Common myeloid progenitor, CD34-positive (primary cell): ENCODE results near the gene EPHA5.

Experiments
- CTCF ChIA-PET: fragments of 350-600 bp; sonication (Branson Sonifier 250); formaldehyde crosslinking; loops from one replicate; lab custom pipeline; 2021; ENCODE audit warnings: antibody characterized with exemption; lab: Charles Lee
- POLR2A ChIA-PET: fragments of 350-600 bp; sonication (Branson Sonifier 250); formaldehyde crosslinking; loops from one replicate; lab custom pipeline; 2021; ENCODE audit warnings: antibody characterized with exemption; lab: Charles Lee
- DNase-seq, 3 donors: peaks; one replicate each; pipeline versions ENCODE4 v3.0.0 to v3.0.0-alpha.2; 2013
- H3K27ac ChIP-seq, 2 experiments: 1 replicate in 1 of 2; 2 replicates in 1 of 2; pipeline ENCODE4 v1.7.0; 2013; ENCODE audit warnings: inconsistent platforms in 2 of 2, low read length in 2 of 2, mild to moderate bottlenecking in 2 of 2, low read depth in 1 of 2, moderate library complexity in 1 of 2; ENCODE audit not compliant: severe bottlenecking in 2 of 2, insufficient read depth in 1 of 2, poor library complexity in 1 of 2
- H3K27me3 ChIP-seq, 5 experiments: replicated peaks in 2 of 5; 1 replicate in 3 of 5; 2 replicates in 2 of 5; pipeline versions ENCODE4 v1.6.1 to v1.7.0; 2013; ENCODE audit warnings: low read length in 4 of 5, mild to moderate bottlenecking in 2 of 5, moderate library complexity in 2 of 5, inconsistent platforms in 1 of 5; ENCODE audit not compliant: insufficient read depth in 5 of 5, control insufficient read depth in 4 of 5
- H3K36me3 ChIP-seq, 4 experiments: 1 replicate in 2 of 4; 2 replicates in 2 of 4; pipeline versions ENCODE4 v1.6.1 to v1.7.0; 2013; ENCODE audit warnings: low read length in 3 of 4, control low read depth in 1 of 4, mild to moderate bottlenecking in 1 of 4; ENCODE audit not compliant: control insufficient read depth in 4 of 4, insufficient read depth in 4 of 4
- H3K4me1 ChIP-seq, 4 experiments: 1 replicate in 3 of 4; 2 replicates in 1 of 4; pipeline versions ENCODE4 v1.6.1 to v1.7.1; 2013; ENCODE audit warnings: low read length in 3 of 4, mild to moderate bottlenecking in 3 of 4, control low read depth in 1 of 4, inconsistent platforms in 1 of 4, moderate library complexity in 1 of 4; ENCODE audit not compliant: control insufficient read depth in 4 of 4, insufficient read depth in 4 of 4; ENCODE audit errors: control extremely low read depth in 1 of 4
- H3K4me3 ChIP-seq, 7 experiments: 1 replicate in 4 of 7; 2 replicates in 3 of 7; pipeline versions ENCODE4 v1.5.1 to v1.7.0; 2013; ENCODE audit warnings: mild to moderate bottlenecking in 7 of 7, low read length in 6 of 7, moderate library complexity in 6 of 7, inconsistent platforms in 2 of 7, low read depth in 2 of 7, control low read depth in 1 of 7; ENCODE audit not compliant: insufficient read depth in 4 of 7, control insufficient read depth in 1 of 7; ENCODE audit errors: extremely low read depth in 1 of 7
- H3K9me3 ChIP-seq, 5 experiments: 1 replicate in 4 of 5; 2 replicates in 1 of 5; pipeline versions ENCODE4 v1.6.1 to v1.7.1; 2013; ENCODE audit warnings: low read length in 4 of 5, mild to moderate bottlenecking in 2 of 5, inconsistent platforms in 1 of 5, low read depth in 1 of 5, moderate library complexity in 1 of 5; ENCODE audit not compliant: control insufficient read depth in 4 of 5, insufficient read depth in 2 of 5; ENCODE audit errors: control extremely low read depth in 1 of 5
- WGBS: methylation state at CpG from one replicate; pipeline ENCODE4 v1.1.5; 2013; ENCODE audit not compliant: insufficient coverage; 5-methylcytosine and 5-hydroxymethylcytosine counted together

Gene EPHA5

GRCh38 chr4:65302145-65302544 lies 368.1 kb downstream of the EPHA5 start:
- WGBS = 13% methylated on average over 1 of the region's 1 CpG
- no peaks in the 10 kb centered on the region for H3K4me1 ChIP-seq
- no peak for DNase-seq
- H3K36me3 ChIP-seq = no peaks in the 10 kb centered on the region
- no peak overlapping the region for H3K27ac ChIP-seq
- no peak overlapping the region for H3K4me3 ChIP-seq
- no peaks in the 10 kb centered on the region for H3K27me3 ChIP-seq
- CTCF ChIA-PET = no interaction called here
- H3K9me3 ChIP-seq = no peaks in the 10 kb centered on the region
- POLR2A ChIA-PET = no interaction called here

GRCh38 chr4:65296246-65296645 lies 374.0 kb downstream of the EPHA5 start:
- CTCF ChIA-PET = no interaction called here
- Histone ChIP-seq H3K9me3 (no peaks in the 10 kb centered on the region), H3K4me1 (no peaks in the 10 kb centered on the region), H3K27me3 (no peaks in the 10 kb centered on the region), H3K36me3 (no peaks in the 10 kb centered on the region), H3K27ac (no peak overlapping the region), H3K4me3 (no peak overlapping the region)
- 92% methylated on average over 2 of the region's 4 CpGs for WGBS
- DNase-seq = no peak
- POLR2A ChIA-PET = no interaction called here

GRCh38 chr4:65287071-65287470 lies 383.2 kb downstream of the EPHA5 start:
- CTCF ChIA-PET = no interaction called here
- no peak overlapping the region for H3K4me3 ChIP-seq

More at GRCh38 chr4:65287071-65287470, 383.2 kb downstream of the EPHA5 start:
- Histone ChIP-seq H3K36me3 (no peaks in the 10 kb centered on the region), H3K4me1 (no peaks in the 10 kb centered on the region), H3K27ac (no peak overlapping the region), H3K27me3 (no peaks in the 10 kb centered on the region), H3K9me3 (peaks cover 0 to 3% (median 0%) of the 10 kb centered on the region in 5 experiments)
- no peak for DNase-seq
- 100% methylated on average over 1 of the region's 3 CpGs for WGBS
- POLR2A ChIA-PET = no interaction called here
